GM18499 (cell line): Measurements from ENCODE around the gene CCDC61.

Experiments used
- ATAC-seq: cut with Tn5 transposase; IDR thresholded peaks from one replicate; pipeline ENCODE4 v1.9.1; 2021; ENCODE audit warnings: moderate number of reproducible peaks; ENCODE audit not compliant: insufficient read depth, unreplicated experiment

Gene CCDC61

DNA sequence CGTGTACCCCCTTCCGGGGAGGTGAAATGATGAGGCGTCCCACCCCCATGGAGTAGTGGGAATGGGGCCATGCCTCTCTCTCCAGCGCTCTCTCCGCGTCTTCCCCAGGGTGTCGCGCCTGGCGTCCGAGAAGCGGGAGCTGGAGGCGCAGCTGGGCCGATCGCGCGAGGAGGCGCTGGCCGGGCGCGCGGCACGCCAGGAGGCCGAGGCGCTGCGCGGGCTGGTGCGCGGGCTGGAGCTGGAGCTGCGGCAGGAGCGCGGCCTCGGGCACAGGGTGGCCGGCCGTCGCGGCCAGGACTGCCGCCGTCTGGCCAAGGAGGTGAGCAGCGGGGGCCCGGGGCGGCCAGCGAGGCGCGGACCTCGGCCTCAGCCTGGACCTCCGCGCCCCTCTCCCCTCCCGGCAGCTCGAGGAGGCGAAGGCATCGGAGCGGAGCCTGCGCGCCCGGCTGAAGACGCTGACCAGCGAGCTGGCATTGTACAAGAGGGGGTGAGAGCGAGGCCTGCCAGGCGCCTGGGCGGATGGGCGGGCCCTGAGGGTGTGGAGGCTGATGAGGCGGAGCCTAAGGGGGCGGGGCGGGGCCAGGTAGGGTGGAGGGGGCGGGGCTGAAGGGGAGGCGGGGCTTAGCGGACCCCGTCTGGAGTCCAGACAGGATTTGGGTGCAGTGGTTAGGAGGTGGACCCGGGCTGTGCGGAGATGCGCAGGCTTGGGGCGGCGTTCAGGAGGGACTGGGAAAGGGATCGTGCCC lies 19.8 kb downstream of the CCDC61 start:
- no peak for ATAC-seq

DNA sequence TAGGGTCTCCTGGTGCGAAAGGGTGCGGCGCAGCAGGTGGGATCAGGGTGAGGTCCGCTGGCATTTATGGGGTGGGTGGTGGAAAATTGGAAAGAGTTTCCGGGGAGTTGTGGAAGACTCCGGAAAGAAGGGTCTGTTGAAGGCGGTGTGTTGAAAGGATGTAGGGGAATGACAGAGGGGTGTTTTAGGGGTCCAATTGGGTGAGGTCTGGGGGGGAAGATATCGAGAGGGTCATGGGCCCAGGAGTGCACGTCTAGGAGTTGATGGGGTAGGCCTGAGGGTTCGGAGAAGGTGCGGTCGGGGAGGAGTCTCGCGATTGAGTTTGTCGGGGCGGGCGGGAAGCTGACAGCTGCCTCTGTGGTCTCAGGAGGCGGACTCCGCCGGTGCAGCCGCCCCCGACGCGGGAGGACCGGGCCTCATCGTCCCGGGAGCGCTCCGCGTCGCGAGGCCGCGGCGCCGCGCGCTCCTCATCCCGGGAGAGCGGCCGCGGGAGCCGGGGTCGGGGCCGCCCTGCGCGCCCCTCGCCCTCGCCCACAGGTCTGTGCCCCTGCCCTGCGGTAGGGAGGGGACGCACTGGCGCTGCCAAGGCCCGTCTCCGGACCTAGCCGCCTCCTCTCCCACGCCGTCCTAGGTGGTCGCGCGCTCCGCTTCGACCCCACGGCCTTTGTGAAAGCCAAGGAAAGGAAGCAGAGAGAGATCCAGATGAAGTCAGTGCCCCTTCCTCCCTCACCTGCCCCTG lies 20.6 kb downstream of the CCDC61 start:
- ATAC-seq = no peak

DNA sequence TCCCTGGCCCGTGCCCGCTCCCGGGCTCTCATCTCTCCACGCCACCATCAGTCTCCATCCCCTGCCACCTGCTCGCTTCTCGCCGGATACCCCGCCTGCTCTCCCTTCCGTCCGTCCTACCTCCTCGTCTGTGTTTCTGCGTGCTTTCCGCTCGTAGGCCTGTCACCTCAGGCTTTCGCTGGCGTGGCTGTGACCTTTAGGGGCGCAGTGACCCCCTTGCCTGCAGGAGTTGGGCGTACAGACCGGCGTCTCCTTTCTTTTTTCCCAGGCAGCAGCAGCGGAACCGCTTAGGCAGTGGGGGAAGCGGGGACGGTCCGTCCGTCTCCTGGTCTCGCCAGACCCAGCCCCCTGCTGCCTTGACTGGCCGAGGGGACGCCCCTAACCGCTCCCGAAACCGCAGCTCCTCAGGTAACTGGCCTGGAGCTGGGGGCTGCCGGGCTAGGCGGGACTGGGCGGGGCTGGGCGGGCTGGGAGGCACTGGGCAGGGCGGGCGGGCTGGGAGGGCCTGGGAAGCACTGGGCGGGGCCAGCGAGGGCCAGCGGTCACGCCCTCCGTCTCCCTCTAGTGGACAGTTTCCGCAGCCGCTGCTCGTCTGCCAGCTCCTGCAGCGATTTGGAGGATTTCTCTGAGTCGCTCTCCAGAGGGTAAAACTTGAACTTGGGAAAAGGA lies 21.3 kb downstream of the CCDC61 start:
- ATAC-seq = no peak

DNA sequence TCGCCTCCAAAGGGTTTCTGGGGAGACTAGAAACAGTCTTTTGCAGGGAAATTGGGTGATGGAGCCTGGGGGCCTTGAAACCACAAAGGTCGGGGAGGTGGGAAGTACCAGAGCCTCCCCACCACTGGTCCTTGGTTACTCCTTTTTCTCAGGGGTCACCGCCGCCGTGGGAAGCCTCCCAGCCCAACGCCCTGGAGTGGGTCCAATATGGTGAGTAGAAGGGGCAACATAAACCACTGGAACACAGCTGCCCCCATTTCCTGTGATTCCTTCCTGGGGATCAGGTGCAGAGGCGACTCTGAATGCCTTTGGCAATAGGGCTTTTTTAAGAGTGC lies 21.8 kb downstream of the CCDC61 start:
- no peak for ATAC-seq

DNA sequence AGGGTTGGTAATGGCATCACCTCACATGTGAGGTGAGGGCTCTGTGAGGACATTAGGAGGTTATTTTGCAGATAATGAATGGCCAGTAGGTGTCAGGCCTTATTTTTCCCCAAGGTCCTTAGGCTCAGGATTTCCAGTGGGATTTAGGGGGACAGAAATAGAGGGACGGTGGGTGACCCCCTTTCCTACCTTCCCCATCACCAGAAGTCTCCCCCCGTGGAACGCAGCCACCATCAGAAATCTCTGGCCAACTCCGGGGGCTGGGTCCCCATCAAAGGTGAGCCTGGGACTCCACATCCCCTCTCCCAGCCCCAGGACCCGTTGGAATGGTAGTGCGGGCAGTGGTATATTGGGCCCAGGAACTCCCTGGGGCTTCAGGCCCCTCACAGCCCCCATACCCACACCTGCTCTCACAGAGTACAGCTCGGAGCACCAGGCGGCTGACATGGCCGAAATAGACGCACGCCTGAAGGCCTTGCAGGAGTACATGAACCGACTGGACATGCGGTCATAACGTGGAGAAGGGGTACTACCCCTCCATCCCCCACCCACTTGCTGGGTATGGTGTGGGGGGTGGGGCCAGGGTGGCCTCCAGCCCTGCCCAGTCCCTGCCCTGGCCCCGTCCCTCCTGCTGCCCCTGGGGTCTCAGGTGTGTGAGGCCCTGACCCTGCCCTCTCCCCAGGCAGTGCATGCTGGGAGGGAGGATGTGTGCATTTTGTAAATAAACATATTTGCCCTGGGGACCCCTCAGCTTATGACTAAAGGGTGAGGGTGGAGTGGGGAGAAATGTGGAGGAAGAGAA lies 22.8 kb downstream of the CCDC61 start:
- no peak for ATAC-seq

DNA sequence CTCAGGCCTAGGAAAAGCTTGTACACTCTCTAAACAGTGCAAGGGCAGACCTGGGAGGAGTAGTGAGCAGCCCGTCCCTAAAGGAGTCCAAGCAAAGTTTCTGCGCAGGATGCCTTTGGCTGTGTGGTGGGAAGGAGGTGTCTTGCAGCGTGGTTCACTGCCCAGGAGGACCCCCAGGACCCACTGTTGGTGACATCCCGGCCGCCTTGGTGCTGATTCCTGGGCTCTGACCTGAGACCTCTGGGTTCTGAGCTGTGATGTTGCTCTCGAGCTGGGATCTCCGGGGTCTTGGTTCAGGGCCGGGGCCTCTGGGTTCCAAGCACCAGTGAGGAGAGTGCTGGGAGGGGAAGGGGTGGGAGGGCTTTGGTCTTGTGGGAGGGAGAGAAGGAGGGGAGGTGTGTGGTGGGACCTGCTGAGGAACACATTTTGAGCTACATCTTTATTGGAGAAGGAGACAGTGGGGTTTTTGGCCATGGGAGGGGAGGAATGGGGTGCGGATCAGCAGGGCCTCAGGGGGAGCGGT lies 23.5 kb downstream of the CCDC61 start:
- ATAC-seq = no peak

DNA sequence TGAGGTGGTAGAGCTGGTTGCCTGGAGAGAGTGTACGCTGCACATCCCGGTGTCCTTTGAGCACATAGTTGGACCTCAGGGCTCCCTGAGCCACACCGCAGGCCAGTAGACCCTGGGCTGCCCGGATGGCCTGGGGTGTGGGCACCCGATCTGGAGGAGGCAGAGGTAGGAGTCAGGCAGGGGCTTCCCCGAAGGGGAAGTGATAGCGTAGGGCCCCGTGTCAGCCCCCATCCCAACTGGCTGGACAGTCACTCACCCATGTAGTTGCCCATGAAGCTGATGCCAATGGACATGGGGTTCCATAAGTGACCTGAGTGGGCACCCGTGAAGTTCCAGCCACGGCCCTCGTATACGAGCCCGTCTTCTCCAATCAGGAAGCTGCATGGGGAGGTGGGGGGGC lies 24.0 kb downstream of the CCDC61 start:
- no peak for ATAC-seq

DNA sequence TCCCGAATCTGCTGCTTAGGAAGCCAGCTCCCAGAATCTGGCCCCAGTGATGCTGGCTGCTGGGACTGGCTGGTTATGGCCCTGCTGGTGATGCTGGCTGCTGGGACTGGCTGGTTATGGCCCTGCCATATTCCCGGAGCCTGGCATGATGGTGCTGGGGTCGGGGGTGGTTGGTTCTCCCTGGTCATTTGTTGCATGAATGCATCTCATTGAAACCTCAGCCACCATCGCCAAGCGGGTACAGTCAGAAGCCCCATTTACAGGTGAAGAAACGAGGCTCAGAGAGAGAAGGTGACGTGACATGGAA lies 25.5 kb downstream of the CCDC61 start:
- ATAC-seq = no peak

DNA sequence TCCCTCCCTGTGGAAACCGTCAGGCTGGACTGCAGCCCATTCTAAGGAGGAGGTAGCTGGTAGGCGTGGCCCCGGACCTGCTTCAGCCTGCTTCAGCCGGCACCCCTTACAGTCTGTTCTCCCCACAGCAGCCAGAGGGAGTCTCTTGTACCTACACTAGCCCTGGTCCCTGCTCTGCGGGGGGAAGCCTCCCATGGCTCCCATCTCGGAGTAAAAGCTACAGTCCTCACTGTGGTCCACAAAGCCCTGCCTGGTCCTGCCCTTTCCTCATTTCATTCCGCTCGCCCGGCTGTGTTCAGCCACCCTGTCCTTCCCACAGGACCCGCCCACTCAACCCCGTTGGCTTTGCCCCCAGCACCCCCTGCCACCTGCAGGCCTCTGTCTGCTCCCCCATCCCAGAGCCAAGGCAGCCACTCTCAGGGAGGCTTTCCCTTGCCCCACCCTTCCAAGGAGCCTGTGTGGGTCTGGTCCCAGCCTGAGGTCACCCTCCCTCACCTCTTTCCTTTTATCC lies 26.3 kb downstream of the CCDC61 start:
- ATAC-seq = no peak

DNA sequence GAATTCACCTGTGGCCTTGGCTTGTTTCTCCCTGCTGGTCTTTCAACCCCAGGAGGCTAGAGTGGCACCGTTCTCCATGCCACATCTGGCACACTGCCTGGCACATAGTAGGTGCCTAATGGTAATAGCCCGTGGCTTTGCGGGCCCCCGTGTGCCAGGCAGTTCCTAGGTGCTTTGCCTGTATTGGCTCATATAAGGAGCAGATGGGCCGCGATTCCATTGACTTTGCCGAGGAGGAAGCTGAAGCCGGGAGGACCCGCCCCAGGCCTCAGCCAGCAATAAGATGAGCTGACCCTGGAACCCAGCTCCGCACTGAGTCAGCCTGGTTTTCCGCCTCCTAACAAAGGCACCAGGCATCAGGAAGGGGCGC lies 26.8 kb downstream of the CCDC61 start:
- no peak for ATAC-seq

DNA sequence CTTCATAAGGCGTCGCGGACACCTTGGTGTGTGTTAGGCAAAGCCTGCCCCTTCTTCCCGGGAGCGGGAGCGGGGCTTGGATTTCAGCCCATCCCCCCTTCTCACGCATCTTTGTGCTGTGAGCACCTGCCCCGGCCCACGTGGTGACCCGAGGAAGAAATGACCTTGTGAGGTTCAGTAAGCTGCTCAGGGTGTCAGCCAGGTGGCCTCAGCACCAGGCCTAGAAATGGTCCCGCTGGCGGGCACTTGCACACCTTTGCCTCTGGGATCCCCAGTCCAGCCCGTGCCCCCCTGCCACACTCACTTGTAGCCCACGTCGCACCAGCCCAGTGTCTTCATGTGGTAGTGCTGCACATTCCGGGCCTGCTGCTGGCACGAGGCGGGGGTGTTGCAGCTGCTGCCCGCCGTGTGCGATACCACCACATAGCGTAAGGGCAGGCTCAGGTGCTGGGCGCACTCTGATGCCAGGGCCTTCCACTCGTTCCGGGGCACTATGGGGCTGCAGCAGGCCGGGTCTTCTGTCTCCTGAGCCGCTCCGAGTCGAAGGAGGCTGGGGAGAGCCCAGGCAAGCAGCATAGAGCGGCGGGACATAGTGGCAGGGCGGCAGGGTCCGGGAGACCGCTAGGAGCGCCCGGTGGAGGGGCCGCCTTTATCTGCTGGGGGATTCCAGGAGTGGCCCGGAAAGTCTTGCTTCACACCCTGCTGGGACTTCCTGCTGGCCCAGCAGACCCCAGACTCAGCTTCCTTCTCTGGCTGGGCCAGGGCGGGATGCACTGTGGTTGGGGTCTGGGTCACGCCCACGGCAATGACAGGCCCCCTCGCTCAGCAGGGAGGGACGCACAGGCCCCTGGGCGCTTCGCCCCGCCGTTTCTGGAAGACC lies 27.4 kb downstream of the CCDC61 start, which contains the start of gene PGLYRP1:
TSS of gene PGLYRP1 (minus strand) at position 623 of the 880 bp plus-strand sequence. CDS start at position 591, 32 bp downstream.
- ATAC-seq = no peak

DNA sequence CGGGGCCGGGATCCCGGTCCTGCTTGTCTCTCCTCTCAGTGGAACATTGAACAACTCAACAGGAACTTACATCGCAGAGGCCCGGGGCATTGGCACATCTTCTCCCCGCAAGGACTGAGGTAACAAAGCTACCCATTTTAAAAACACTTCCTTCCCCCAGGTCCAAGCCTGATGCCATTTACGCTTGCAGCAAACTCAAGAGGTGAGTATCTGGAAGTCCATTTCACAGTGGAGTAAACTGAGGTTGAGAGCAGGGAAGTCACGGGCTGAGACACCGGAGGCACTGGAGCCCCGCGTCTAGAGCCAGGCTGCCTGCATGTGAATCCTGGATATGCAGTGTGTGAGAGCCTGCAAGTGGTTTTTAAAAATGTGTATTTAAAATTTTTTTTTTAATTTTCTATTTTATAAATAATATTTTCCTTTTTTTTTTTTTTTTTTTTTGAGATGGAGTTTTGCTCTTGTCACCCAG lies 28.1 kb downstream of the CCDC61 start:
- no peak for ATAC-seq

DNA sequence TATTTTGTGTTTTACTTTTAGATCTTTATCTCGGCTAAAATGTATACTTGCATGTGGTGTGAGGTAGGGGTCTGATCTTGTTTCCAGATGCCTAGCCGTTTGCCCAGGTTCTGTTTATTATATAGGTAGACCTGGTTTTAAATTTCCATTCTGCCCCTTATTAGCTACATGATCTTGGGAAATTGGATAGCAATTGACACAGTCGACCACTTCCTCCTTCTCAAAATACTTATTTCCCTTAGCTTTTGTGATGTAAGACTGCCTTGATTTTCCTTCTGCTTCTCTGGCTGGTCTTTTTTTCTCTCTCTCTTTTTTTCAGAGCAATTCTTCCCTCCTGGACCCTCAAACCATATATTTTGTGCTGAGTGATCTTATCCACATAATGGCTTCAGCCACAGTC lies 30.6 kb downstream of the CCDC61 start:
- no peak for ATAC-seq

DNA sequence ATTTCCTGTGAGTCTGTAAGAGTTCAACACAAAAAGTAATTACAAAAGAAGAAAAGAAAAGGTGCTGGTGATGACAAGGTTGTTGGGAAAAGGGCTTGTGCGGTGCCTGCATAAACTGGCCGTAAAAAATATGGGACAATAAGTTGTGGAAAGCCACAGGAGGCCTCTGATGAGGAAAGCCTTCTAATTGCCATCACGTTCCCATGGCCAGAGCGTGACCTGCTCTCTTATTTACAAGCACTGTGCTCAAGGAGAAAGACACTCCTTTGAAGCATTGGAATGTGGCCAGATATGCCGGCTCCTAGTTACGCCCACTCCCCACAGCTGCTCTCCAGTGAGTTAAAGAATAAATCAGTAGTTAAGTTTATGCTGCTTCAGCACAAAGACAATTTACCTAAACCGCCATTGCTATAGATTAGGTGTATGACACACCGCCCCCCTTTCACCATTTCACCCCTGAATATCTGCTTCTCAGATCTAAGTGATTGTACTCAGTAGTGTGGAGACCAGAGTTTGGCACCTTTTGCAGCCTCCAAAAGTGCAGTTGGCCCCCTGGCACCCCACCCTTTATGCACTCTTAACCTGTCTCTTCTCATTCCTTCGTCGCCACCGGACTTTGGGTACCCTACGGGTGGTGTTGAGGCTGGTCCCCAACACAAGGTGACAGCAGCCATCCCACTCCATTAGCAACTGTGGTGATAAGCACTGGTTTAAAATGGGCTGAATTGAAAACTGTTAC lies 35.7 kb downstream of the CCDC61 start:
- ATAC-seq = no peak

DNA sequence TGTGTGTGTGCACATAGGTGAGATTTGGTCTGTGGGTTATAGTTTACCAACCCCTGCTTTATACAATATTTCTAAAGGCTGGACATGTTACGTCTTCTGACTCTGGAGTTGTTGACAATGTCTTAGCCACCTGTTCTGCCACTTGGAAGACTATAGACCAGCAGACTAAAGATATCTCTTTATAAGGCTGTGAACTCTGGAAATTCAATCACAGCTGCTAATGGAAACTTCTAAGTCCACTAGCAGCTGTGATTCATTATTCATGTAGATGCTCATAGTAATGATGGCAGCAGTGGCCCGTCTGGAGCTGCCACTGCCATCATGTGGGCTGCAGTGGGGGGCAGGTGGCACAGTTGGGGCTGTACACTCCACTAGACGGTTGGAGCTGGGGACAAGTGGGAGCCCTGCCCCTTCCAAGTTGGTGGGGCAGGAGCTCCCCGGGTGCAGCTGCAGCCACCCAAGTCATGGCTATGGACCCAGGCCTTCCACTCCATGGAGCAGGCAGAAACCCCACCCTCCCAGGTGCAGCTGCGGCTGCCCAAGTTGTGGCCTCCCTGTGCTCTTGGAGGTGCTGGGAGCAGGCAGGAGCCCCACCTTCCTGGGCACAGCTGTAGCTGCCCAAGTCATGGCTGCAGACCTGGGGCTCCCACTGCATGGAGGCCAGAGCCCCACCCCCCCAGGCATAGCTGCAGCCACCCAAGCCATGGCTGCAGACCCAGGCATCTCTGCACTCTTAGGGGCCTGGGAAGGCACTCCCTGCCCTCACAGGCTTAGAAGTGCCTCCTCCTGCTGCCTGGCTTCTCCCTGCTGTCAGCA lies 36.7 kb downstream of the CCDC61 start:
- no peak for ATAC-seq

DNA sequence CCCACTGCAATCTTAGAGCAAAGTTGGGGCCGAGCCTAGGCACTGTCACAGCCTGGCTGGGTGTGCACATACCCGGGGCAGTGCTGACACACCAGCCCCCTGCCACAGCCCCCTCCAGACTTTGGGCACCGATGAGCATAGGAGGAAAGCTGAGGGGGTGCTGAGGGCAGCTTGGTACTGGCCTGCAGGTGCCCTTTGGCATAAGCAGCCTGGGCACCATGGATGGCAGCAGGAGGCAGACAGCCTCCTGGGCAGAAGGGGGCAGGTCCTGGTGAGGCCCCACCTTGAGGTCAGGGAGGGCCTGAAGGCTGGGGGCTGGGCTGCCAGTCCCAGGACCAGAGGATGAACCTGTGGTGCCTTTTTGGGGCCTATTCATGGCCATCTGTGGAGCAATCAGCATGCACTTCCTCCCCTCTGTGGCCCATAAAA lies 37.3 kb downstream of the CCDC61 start:
- no peak for ATAC-seq

DNA sequence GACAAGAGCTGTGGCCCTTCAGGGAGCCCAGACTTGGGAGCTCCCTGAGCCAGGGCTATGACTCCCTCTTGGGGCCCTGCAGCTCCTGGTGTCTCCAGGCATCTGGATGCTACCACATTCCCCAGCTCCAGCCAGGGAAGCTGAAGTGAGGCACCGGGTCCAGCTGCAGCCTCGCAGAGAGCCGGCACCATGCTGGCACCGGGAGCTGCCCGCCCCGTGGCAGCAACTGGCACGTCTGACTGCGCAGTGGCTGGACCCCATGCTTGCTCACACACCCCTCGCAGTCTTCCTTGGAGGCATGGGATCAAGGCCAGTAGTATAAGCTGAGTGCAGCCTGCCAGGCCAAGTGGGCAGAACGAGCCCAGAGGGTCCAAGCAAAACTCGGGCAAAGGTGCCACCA lies 38.1 kb downstream of the CCDC61 start:
- no peak for ATAC-seq

DNA sequence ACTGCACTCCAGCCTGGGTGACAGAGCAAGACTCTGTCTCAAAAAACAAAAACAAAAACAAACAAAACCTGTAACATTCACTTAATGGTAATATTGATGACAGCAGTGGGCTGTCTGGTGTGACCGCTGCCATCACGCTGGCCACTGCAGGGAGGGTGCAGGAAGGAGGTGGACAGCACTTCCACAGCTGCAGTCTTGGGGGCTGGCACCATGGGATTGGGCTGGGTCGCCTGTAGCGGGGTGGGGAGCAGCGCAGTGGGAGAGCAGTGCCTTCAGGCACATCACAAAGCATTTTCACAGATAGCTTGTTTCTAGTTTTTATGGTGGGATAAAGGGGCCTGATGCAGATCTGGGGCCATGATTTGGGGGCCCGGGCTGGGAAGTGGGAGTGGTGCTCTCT lies 40.3 kb downstream of the CCDC61 start:
- no peak for ATAC-seq
